Neutrophil (primary cell): ENCODE data around the gene IPO11.

ENCODE experiments used
- H3K27ac ChIP-seq: fragments of 200-600 bp; sonication (generic); 2 replicates; pipeline ENCODE4 v1.5.1; 2016; ENCODE audit warnings: mild to moderate bottlenecking, moderate library complexity
- H3K27me3 ChIP-seq: fragments of 200-600 bp; sonication (generic); 2 replicates; pipeline ENCODE4 v1.6.0; 2016; ENCODE audit warnings: mild to moderate bottlenecking
- H3K36me3 ChIP-seq: fragments of 200-600 bp; sonication (generic); 2 replicates; pipeline ENCODE4 v1.5.1; 2017
- H3K4me1 ChIP-seq, 2 experiments: fragments of 200-600 bp in 1 of 2; sonication (generic) in 1 of 2; 1 replicate in 1 of 2; 2 replicates in 1 of 2; pipeline versions ENCODE4 v1.5.1 to v1.6.1; 2013 to 2016; ENCODE audit warnings: low read depth in 1 of 2, low read length in 1 of 2, mild to moderate bottlenecking in 1 of 2, moderate library complexity in 1 of 2; ENCODE audit not compliant: control insufficient read depth in 1 of 2, insufficient read depth in 1 of 2
- H3K4me3 ChIP-seq, 2 experiments: fragments of 200-600 bp in 1 of 2; sonication (generic) in 1 of 2; 1 replicate in 1 of 2; 2 replicates in 1 of 2; pipeline ENCODE4 v1.5.1; 2013 to 2016; ENCODE audit warnings: low read depth in 1 of 2, low read length in 1 of 2, mild to moderate bottlenecking in 1 of 2, moderate library complexity in 1 of 2
- H3K9me3 ChIP-seq: fragments of 200-600 bp; sonication (generic); 2 replicates; pipeline ENCODE4 v1.5.1; 2016
- TF ChIP-seq, protein P1 (sequence below): fragments of 200-600 bp; sonication (generic); IDR thresholded peaks from 2 replicates; pipeline ENCODE4 v1.5.1; 2016; ENCODE audit warnings: antibody characterized with exemption

The IPO11 gene

GRCh38 chr5:62631909-62632580 is 219.5 kb downstream of the IPO11 start:
- Histone ChIP-seq H3K4me3 (no peak overlapping the region), H3K36me3 (no peaks in the 10 kb centered on the region), H3K9me3 (no peaks in the 10 kb centered on the region), H3K27me3 (no peaks in the 10 kb centered on the region), H3K27ac (no peak overlapping the region), H3K4me1 (no peaks in the 10 kb centered on the region)
- TF ChIP-seq, protein P1, sequence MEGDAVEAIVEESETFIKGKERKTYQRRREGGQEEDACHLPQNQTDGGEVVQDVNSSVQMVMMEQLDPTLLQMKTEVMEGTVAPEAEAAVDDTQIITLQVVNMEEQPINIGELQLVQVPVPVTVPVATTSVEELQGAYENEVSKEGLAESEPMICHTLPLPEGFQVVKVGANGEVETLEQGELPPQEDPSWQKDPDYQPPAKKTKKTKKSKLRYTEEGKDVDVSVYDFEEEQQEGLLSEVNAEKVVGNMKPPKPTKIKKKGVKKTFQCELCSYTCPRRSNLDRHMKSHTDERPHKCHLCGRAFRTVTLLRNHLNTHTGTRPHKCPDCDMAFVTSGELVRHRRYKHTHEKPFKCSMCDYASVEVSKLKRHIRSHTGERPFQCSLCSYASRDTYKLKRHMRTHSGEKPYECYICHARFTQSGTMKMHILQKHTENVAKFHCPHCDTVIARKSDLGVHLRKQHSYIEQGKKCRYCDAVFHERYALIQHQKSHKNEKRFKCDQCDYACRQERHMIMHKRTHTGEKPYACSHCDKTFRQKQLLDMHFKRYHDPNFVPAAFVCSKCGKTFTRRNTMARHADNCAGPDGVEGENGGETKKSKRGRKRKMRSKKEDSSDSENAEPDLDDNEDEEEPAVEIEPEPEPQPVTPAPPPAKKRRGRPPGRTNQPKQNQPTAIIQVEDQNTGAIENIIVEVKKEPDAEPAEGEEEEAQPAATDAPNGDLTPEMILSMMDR = no peak

- H3K9me3 ChIP-seq = no peaks in the 10 kb centered on the region
- H3K4me3 ChIP-seq = no peak overlapping the region
- H3K4me1 ChIP-seq = no peaks in the 10 kb centered on the region
- no peaks in the 10 kb centered on the region for H3K36me3 ChIP-seq
- TF ChIP-seq, protein P1 = no peak
- H3K27me3 ChIP-seq = no peaks in the 10 kb centered on the region
- H3K27ac ChIP-seq = no peak overlapping the region
These were observed 220.7 kb downstream of the IPO11 start for GRCh38 chr5:62633243-62633642.

DNA sequence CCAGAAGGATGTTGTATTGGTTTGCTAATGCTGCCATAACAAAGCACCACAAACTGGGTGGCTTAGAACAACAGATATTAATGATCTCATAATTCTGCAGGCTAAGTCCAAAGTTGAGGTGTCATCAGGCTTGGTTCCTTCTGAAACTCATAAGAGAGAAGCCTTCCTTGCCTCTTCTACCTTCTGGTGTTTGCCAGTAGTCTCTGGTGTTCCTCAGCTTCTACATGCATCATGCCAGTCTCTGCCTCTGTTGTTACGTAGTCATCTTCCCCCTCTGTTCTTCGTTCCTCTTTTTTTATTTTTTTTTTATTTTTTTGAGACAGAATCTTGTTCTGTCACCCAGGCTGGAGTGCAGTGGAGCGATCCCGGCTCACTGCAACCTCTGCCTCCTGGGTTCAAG is 227.9 kb downstream of the IPO11 start:
- H3K4me1 ChIP-seq = peaks cover 16 to 28% of the 10 kb centered on the region in 2 experiments
- H3K4me3 ChIP-seq = no peak overlapping the region
- no peaks in the 10 kb centered on the region for H3K9me3 ChIP-seq
- H3K27me3 ChIP-seq = no peaks in the 10 kb centered on the region
- no peaks in the 10 kb centered on the region for H3K36me3 ChIP-seq
- TF ChIP-seq, protein P1 = no peak
- no peak overlapping the region for H3K27ac ChIP-seq

- Histone ChIP-seq H3K27ac (no peak overlapping the region), H3K9me3 (no peaks in the 10 kb centered on the region), H3K4me1 (peaks cover 16 to 28% of the 10 kb centered on the region in 2 experiments), H3K36me3 (no peaks in the 10 kb centered on the region), H3K27me3 (no peaks in the 10 kb centered on the region), H3K4me3 (no peak overlapping the region)
- TF ChIP-seq, protein P1 = no peak
These were observed 229.9 kb downstream of the IPO11 start for GRCh38 chr5:62642468-62642867.

GRCh38 chr5:62643556-62644451 is 231.2 kb downstream of the IPO11 start:
- TF ChIP-seq, protein P1 = no peak
- Histone ChIP-seq H3K36me3 (no peaks in the 10 kb centered on the region), H3K9me3 (no peaks in the 10 kb centered on the region), H3K4me1 (peaks cover 16 to 28% of the 10 kb centered on the region in 2 experiments), H3K27me3 (no peaks in the 10 kb centered on the region), H3K4me3 (no peak overlapping the region), H3K27ac (peak overlapping the region; percentile 16)
